ENCODE data around the gene L1TD1.
"Not testable (repeated sequence)": the region's sequence is repeated elsewhere in the genome, so short reads cannot be mapped to it uniquely, and the experiment has no call there.

The L1TD1 gene

DNA sequence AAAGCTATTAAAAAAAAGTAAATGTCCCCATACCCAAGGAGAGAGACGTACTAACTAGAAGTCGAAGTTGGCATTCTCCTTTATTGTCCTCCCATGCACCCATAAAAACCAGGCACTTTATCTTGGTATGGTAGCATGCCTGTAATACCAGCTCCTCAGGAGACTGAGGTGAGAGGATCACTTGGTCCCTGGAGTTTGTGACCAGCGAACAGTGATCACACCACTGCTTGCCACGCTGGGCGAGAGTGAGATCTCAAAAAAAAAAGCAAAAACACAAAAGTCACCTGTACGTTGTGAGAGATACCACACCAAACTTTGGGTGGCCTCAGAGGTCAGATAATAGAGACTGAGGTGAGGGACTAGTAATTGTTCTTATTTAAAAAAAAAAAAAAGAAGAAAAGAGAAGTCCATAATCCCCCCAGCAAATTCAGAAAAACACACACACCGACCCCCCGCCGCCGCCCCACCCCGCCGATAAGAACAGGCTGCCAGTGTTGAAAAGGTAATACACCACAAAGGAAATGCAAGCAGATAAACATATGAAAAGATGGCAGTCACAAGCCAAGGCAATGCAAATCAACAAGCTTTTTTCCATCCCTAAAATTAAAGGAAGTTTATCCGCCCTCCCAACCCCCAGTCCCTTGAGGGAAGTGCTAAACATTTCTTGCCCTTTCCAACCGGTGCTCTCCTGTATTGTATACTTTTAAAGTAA is 3.6 kb downstream of the L1TD1 start:
- no peak for DNase-seq (ENCODE audit: low spot score)

DNA sequence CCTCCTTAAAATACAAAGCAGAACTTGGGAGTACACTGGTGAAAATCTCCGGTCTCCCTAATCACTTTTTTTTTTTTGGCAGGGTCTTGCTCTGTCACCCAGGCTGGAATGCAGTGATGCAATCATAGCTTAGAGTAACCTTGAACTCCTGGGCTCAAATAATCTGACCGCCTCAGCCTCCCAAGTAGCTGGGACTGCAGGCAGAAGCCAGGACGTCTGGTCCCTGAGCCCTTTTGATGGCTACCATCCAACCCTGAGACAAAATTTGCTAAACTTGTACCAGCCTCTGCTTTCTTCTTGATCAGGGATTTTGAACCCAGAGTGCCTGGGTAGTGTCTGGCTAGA is 4.1 kb downstream of the L1TD1 start:
- no peak for DNase-seq (ENCODE audit: low spot score)

DNA sequence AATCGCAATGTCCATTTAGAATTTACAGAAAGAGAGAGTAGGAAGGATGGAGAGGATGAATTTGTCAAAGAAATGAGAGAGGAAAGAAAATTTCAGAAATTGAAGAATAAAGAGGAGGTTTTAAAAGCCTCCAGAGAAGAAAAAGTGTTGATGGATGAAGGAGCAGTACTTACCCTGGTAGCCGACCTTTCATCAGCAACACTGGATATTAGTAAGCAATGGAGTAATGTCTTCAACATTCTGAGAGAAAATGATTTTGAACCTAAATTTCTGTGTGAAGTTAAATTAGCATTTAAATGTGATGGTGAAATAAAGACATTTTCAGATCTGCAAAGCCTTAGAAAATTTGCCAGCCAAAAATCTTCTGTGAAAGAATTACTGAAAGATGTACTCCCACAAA is 12.5 kb downstream of the L1TD1 start:
- DNase-seq (ENCODE audit: low spot score), result no peak

DNA sequence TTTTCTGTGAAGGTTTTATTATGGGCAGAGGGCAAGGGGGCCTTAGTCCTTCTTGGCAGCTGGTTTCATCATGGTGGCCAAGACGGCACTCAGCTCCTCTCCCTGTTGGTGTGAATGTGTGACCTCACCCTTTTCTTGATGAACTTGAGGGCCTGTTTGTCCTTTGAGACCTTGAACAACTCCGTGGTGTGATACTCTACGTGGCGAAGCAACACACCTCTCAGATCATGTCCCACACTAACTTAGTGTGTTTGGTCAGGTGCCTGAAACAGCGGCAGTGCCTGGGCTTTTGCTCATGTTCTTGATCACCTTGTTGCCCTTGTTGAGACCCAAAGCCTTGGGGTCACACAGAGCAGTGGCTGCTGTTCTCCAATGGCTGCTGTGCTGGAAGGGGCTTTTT is 13.4 kb downstream of the L1TD1 start:
- DNase-seq (ENCODE audit: low spot score), result no peak

DNA sequence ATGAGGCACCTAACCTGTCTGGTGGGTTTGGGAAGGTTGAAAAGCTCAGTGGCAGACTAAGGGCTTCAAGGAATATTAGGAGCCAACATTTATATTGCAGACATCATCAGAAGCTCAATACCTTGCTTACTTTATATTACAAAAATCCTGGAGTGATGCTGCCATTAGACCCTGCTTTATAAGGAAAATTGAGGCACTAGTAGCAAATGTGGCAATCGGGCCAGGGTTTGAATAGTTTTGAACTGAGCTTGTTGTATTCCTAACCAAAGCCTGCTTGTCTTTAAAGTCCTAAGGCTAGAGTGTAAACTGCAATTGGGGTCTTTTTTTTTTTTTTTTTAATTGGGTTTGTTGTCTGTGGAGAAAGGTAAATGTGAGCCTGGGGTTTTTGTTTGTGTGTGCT is 14.3 kb downstream of the L1TD1 start:
- no peak for DNase-seq (ENCODE audit: low spot score)

DNA sequence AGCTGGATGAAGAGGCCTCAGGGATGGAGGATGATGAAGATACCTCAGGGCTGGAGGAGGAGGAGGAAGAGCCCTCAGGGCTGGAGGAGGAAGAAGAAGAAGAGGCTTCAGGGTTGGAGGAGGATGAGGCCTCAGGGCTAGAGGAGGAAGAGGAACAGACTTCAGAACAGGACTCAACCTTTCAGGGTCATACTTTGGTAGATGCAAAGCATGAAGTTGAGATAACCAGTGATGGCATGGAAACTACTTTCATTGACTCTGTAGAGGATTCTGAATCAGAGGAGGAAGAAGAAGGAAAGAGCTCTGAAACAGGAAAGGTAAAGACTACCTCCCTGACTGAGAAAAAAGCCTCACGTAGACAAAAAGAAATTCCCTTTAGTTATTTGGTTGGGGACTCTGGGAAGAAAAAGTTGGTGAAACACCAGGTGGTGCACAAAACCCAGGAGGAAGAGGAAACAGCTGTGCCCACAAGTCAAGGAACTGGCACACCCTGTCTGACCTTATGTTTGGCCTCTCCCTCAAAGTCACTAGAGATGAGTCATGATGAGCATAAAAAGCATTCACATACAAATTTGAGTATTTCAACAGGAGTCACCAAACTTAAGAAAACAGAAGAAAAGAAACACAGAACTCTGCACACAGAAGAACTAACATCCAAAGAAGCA is 15.4 kb downstream of the L1TD1 start:
- no peak for DNase-seq (ENCODE audit: low spot score)

DNA sequence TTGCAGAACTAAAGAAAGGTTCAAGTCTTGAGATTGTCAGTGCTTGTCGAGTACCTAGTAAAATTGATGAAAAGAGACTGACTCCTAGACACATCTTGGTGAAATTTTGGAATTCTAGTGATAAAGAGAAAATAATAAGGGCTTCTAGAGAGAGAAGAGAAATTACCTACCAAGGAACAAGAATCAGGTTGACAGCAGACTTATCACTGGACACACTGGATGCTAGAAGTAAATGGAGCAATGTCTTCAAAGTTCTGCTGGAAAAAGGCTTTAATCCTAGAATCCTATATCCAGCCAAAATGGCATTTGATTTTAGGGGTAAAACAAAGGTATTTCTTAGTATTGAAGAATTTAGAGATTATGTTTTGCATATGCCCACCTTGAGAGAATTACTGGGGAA is 16.3 kb downstream of the L1TD1 start:
- DNase-seq (ENCODE audit: low spot score), result no peak

DNA sequence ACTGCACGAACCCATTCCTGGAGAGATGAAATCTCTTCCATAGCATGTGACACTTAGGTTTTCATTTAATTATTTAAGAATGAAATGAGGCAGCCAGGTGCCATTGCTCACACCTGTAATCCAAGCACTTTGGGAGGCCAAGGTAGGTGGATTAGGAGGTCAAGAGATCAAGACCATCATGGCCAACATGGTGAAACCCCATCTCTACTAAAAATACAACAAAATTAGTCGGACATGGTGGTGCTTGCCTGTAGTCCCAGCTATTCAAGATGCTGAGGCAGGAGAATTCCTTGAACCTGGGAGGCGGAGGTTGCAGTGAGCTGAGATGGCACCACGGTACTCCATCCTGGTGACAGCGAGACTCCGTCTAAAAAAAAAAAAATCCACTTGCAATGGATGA is 17.8 kb downstream of the L1TD1 start:
- DNase-seq (ENCODE audit: low spot score), result no peak

DNA sequence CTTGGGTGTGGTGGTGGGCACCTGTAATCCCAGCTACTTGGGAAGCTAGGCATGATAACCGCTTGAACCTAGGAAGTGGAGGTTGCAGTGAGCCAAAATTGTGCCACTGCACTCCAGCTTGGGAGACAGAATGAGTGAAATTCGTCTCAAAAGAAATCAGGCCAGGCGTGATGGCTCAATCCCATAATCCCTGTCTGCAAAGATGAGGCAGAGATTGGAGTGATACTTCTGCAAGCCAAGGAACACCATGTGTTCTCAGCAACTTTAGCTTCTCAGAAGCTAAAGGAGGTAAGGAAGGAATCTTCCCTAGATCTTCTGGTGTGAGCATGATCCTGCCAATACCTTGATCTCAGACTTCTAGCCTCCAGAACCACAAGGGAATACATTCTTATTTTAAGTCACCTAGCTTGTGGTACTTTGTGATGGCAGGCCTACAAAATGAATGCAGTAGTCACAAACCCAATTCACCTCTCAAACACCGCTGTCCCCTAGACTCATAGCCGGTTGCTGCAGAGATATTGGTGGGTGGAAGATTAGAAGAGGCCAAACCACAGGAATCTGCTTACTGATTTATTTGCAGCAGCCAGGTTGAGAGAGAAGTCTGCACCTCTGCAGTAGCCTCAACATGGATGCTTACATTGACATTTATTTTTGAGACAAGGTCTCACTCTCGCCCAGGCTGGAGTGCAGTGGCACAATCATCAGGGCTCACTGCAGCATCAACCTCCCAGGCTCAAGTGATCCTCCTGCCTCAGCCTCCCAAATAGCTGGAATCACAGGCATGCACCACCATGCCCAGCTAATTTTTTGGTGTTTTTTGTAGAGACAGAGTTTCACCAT is 18.6 kb downstream of the L1TD1 start:
- DNase-seq (ENCODE audit: low spot score), result no peak

DNA sequence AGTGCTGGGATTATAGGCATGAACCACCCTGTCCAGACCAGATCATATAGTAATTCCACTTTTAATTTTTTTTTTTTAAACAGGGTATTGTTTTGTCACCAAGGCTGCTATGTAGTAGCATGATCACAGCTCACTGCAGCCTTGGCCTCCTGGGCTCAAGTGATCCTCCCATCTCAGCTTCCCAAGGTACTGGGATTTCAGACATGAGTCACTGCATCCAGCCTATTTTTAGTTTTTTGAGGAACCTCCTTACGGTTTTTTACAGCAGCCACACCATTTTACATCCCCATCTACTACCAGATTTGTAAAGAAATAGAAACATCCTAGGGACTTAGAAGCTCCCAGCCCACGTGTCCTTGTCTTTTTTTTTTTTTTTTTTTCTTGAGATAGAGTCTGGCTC is 24.0 kb downstream of the L1TD1 start:
- DNase-seq (ENCODE audit: low spot score), result no peak

DNA sequence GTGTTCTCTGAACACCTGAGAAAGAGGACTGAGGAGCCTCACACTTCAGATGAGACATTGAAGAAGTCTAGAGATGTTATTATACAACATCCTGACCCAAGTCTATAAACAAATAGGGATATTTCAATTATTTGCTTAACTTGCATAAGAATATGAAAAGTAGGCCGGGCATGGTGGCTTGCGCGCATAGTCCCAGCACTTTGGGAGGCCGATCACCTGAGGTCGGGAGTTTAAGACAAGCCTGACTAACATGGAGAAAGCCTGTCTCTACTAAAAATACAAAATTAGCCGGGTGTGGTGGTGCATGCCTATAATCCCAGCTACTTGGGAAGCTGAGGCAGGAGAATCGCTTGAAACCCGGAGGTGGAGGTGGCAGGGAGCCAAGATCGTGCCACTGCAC is 25.8 kb downstream of the L1TD1 start:
- not testable (repeated sequence) for DNase-seq (ENCODE audit: low spot score)

DNA sequence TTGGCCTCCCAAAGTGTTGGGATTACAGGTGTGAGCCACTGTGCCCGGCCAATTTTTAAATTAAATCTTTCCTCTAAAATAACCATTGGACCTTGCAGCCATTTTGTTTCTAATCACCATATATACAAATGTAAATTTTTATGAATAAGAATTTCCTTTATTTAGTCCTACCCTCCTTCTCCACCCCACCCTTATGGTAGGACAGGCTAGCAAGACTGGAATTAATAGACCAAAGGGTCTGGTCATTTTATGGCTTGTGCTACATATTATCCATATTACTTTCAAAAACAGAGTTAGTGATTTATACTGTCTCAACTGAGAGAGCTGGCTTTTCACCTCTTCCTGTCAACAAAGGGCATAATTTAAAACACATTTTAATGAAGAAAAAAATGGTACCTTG is 26.5 kb downstream of the L1TD1 start:
- DNase-seq (ENCODE audit: low spot score), result no peak

DNA sequence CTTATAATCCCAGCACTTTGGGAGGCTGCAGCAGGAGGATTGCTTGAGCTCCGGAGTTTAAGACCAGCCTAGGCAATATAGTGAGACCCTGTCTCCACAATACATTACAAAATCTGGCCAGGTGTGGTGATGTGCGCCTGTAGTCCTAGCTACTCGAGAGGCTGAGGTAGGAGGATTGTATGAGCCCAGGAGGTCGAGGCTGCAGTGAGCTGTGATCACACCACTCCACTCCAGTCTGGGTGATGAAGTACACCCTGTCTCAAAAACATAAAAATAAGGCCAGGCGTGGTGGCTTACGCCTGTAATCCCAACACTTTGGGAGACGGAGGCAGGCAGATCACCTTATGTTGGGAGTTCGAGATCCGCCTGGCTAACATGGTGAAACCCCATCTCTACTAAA is 27.7 kb downstream of the L1TD1 start:
- DNase-seq (ENCODE audit: low spot score), result no peak

DNA sequence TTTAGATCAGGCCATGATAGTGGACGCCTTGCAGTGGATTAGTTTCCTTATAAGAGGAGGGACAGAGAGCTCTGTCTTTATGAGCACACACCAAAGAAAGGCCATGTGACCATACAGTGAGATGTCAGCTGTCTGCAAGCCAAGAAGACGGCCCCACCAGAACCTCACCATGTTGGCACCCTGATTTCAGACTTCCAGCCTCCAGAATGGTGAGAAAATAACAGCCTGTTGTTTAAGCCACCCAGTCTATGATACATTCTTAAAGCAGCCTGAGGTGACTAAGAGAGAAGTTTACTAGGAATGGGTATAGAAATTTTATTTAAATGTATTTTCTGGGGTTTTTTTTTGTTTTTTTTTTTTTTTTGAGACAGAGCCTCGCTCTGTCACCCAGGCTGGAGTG is 29.5 kb downstream of the L1TD1 start:
- no peak for DNase-seq (ENCODE audit: low spot score)

DNA sequence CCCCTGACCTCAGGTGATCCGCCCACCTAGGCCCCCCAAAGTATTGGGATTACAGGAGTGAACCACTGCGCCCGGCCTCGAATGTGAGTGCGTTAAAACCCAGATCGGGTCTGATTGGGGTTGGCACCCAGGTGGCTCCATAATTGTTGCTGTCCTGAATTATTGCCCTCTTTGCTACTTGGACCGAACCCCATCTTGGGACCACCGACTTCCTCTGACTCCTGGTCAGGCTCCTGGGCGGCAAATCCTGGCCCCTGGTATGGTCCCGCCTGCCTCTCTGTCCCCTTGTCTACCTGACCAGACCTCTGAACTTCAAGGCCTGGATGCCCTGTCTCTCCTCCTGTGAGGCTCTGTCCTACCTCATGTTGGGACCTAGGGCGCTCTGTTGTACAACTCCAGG is 32.8 kb downstream of the L1TD1 start:
- no peak for DNase-seq (ENCODE audit: low spot score)

DNA sequence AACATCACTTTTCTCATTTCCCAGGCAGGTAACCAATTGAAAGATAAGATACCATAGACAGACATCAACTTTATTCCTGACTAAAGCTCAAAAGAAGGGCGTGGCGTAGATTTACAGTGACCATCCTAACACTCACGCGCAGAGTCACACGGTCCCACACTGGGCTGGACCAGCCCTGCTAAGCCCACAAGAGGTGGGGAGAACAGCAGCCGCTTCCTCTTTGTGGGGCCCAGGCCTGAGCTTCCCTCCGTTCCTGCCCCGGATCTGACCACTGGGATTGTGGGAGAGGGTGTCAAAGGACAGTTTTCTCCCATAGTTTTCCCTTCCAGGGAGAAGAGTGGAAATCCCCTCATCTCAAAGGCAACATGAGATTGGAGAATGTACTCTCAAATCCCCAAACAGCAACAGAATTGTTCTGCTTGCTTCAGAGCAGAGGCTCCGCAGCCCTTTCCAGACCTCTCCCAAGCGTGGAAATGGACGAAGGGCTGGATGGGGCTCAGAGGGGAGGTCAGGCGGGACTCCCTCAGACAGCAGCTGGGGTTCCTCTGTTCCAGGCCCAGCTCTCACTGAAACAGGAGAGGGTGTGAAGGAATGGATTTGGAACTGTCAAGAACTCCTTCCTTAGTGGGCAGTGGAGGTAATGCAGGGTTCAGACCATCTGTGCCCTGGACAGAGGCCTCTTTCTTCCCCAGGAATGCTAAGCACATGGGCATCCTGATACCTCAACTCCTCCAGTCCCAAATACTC is 33.7 kb downstream of the L1TD1 start:
- DNase-seq (ENCODE audit: low spot score), result no peak

DNA sequence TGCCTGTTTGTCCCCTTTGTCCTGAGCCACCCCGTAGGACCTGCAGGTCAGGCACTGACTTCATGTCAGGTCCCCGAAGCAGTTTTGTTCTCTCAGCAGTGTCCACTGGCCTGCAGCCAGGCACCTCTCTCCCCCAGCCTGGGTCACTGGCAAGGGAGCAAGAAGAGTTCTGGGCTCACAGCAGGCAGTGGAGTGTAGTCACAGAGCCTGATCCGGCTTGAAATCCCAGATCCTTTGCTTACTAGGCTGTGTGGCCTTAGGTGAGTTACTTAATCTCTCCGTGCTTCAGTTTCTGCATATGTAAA is 34.2 kb downstream of the L1TD1 start:
- no peak for DNase-seq (ENCODE audit: low spot score)

DNA sequence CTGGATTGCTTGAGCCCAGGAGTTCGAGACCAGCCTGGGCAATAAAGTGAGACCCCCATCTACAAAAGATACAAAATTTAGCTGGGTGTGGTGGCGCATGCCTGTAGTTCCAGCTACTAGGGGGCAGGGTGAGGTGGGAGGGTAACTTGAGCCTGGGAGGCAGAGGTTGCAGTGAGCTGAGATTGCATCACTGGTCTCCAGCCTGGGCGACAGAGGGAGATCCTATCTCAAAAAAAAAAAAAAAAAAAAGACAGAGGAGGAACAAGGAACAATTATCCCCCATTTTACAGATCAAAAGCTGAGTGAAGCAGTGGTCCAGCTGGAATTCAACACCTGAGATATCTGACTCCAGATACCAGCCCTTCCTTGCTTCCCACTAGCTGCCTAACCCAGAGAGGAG is 34.8 kb downstream of the L1TD1 start:
- DNase-seq (ENCODE audit: low spot score), result no peak

DNA sequence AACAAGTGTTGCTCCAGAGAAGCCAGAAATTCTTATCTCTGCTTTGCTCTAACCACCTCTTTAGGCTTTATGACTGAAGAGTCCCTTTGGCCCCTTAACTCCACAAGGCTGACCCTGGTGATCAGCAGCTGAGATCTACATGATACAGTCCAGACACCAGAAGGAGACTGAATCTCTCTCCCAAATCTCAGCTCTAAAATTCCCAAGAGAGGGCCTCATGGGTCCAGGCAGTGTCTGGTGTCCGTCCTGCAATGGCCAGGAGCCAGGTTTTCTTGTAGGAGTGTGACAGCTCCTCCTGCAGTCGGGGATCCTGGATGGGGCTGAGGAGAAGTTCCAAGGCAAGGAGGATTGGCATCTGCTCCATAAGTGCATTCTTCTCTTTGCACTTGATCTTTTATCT is 35.3 kb downstream of the L1TD1 start:
- DNase-seq (ENCODE audit: low spot score), result no peak

DNA sequence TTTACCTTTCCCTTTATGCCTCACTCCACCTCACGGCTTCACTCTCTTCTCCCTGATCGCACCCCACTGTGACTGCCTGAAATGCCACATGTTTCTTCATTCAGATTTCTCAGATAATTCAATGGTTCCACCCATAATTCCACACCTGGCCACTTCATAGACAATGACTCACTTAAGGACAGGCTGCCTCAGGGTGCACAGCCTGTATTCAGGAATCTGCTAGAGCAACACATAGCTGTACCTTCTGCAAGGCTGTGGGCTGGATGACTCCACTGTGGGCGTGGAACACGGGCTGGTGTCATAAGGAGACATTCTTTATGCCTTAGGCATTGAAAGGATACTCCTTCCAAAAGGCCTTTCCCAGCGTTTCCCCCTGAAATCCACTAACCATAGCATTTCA is 36.1 kb downstream of the L1TD1 start:
- no peak for DNase-seq (ENCODE audit: low spot score)

DNA sequence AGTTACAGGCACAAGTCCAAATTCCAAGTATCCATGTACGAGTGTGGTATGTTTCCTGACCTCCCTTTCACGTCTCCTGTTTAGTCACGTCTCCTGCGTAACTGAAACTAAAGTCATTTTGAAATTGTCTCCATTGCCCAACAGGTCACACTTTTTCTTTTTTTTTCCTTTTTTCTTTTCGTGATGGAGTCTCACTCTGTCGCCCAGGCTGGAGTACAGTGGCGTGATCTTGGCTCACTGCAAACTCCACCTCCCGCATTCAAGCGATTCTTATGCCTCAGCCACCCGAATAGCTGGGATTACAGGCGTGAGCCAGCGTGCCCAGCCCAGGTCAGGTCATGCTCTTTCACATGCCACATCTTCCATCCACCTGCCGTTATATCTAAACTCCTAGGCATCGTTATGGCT is 38.2 kb downstream of the L1TD1 start:
- no peak for DNase-seq (ENCODE audit: low spot score)

DNA sequence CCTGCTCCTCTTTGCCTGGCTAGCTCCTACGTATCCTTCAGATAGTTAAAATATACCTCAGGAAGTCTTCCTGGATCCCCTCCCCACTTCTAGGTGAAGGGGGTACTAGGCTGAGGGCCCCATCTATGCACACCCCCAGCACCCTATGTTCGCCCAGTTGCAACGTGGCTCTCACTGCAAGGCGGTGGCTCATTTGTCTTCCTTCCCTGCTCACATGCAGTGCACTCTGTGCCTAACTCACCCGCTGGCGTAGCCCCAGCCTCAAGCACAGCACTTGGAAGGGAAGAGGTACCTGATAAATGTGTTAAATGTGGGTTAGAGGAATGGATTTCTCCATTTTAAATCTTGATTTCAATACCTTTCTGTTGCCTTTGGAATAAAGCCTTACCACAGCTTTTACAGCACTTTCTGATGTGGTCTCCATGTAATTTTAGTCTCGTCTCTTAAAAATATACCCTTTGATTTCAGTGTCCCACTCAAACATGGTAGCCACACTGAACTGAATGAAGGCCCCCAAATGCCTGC is 39.3 kb downstream of the L1TD1 start:
- no peak for DNase-seq (ENCODE audit: low spot score)

DNA sequence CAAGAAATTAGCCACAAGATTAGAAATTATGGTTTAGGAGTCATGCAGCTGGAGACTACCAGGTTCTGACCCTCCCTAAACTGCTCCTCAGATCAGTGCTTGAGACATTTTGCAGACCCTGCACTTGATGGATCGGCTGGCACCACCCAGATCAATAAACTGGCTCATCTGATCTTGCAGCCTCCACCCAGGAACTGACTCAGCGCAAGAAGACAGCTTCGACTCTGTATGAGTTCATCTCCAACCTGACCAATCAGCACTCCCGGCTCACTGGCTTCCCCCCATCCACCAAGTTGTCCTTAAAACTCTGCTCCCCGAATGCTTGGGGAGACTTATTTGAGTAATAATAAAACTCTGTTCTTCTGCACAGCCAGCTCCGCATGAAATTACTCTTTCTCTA is 40.0 kb downstream of the L1TD1 start:
- no peak for DNase-seq (ENCODE audit: low spot score)

Measured in activated CD4-positive, alpha-beta T cell treated with anti-CD3 and anti-CD28 coated beads, Interleukin-2, Interleukin-4, amounts not matched to agents 100 ng/mL and 50 ng/mL, durations not matched to agents 16 hours and 8 hours (primary cell).